B cell (primary cell): Measurements from ENCODE around the gene ZDHHC14. TPM values are rescaled to one million over a fixed set of nuclear protein-coding genes. Genes with fewer than 3 reads are reported as not detected.
"Not testable (repeated sequence)": the region's sequence is repeated elsewhere in the genome, so short reads cannot be mapped to it uniquely, and the experiment has no call there.

Experiments
- ATAC-seq: fragments of 200-7000 bp; cut with Tn5 transposase; one replicate; pipeline ENCODE4 v1.10.0; 2021; ENCODE audit warnings: low read depth, mild to moderate bottlenecking, moderate number of reproducible peaks, moderate library complexity
- CTCF ChIA-PET: fragments of 350-600 bp; sonication (Branson Sonifier 250); formaldehyde crosslinking; loops from one replicate; lab custom pipeline; 2021; ENCODE audit warnings: antibody characterized with exemption, inconsistent platforms; lab: Charles Lee
- POLR2A ChIA-PET: fragments of 350-600 bp; sonication (Branson Sonifier 250); formaldehyde crosslinking; loops from one replicate; lab custom pipeline; 2021; ENCODE audit warnings: antibody characterized with exemption; lab: Charles Lee
- DNase-seq: peaks from one replicate; pipeline ENCODE4 v3.0.0; 2013
- H2AFZ ChIP-seq: 2 replicates; pipeline ENCODE4 v1.6.1; 2012; ENCODE audit warnings: mild to moderate bottlenecking, low read depth, low read length; ENCODE audit not compliant: insufficient read depth, poor library complexity, severe bottlenecking
- H3K27ac ChIP-seq, 2 donors: 1 replicate in 1 of 2; 2 replicates in 1 of 2; pipeline ENCODE4 v1.5.1; 2012 to 2013; ENCODE audit warnings: low read length in 2 of 2, mild to moderate bottlenecking in 2 of 2, moderate library complexity in 1 of 2
- H3K27me3 ChIP-seq, 4 experiments: fragments of 200-600 bp in 1 of 4; sonication (generic) in 1 of 4; replicated peaks in 1 of 4; 1 replicate in 2 of 4; 2 replicates in 2 of 4; pipeline versions ENCODE4 v1.6.1 to v1.7.0; 2013 to 2016; ENCODE audit warnings: low read length in 3 of 4, mild to moderate bottlenecking in 2 of 4, mixed read lengths in 1 of 4, moderate library complexity in 1 of 4; ENCODE audit not compliant: insufficient read depth in 4 of 4, control insufficient read depth in 3 of 4; ENCODE audit errors: control extremely low read depth in 1 of 4
- H3K36me3 ChIP-seq, 2 experiments: replicated peaks in 1 of 2; 1 replicate in 1 of 2; 2 replicates in 1 of 2; pipeline versions ENCODE4 v1.6.1 to v1.7.1; 2013; ENCODE audit warnings: low read length in 1 of 2; ENCODE audit not compliant: insufficient read depth in 2 of 2, control insufficient read depth in 1 of 2; ENCODE audit errors: control extremely low read depth in 1 of 2, extremely low read depth in 1 of 2
- H3K4me1 ChIP-seq, 2 donors: fragments of 200-600 bp in 1 of 2; sonication (generic) in 1 of 2; 1 replicate in 1 of 2; 2 replicates in 1 of 2; pipeline versions ENCODE4 v1.5.1 to v1.6.1; 2013 to 2017; ENCODE audit warnings: low read length in 2 of 2; ENCODE audit not compliant: control insufficient read depth in 2 of 2, insufficient read depth in 2 of 2
- H3K4me2 ChIP-seq: replicated peaks from 2 replicates; pipeline ENCODE3; 2012; ENCODE audit warnings: mild to moderate bottlenecking, low read depth, low read length; ENCODE audit not compliant: poor library complexity, severe bottlenecking
- H3K4me3 ChIP-seq, 5 experiments: fragments of 200-600 bp in 1 of 5; sonication (generic) in 1 of 5; 1 replicate in 3 of 5; 2 replicates in 2 of 5; pipeline versions ENCODE4 v1.5.1 to v1.7.0; 2011 to 2016; ENCODE audit warnings: low read length in 4 of 5, mild to moderate bottlenecking in 4 of 5, low read depth in 2 of 5, control low read depth in 1 of 5, moderate library complexity in 1 of 5; ENCODE audit not compliant: insufficient read depth in 1 of 5; ENCODE audit errors: control extremely low read depth in 1 of 5, extremely low read depth in 1 of 5
- H3K79me2 ChIP-seq: fragments of 200-600 bp; sonication (generic); one replicate; pipeline ENCODE4 v1.6.0; 2016; ENCODE audit warnings: low read length; ENCODE audit not compliant: control insufficient read depth, insufficient read depth
- H3K9ac ChIP-seq: fragments of 200-600 bp; sonication (generic); 2 replicates; pipeline ENCODE4 v1.6.1; 2017; ENCODE audit warnings: mild to moderate bottlenecking, low read length, moderate library complexity
- H3K9me3 ChIP-seq, 3 donors: one replicate each; pipeline versions ENCODE4 v1.6.1 to v1.7.1; 2013; ENCODE audit warnings: low read length in 2 of 3; ENCODE audit not compliant: control insufficient read depth in 2 of 3, insufficient read depth in 1 of 3; ENCODE audit errors: control extremely low read depth in 1 of 3
- H4K20me1 ChIP-seq: 2 replicates; pipeline ENCODE4 v1.6.0; 2012; ENCODE audit warnings: mild to moderate bottlenecking, low read length; ENCODE audit not compliant: insufficient read depth, control insufficient read depth, poor library complexity, severe bottlenecking
- H3K27ac Mint-ChIP-seq: one replicate; pipeline ENCODE4 v1.8.0; 2021; ENCODE audit warnings: mixed read lengths
- H3K27me3 Mint-ChIP-seq: one replicate; pipeline ENCODE4 v1.8.0; 2021; ENCODE audit warnings: mixed read lengths
- H3K4me1 Mint-ChIP-seq: one replicate; pipeline ENCODE4 v1.8.0; 2021; ENCODE audit warnings: mixed read lengths
- H3K4me3 Mint-ChIP-seq: one replicate; pipeline ENCODE4 v1.8.0; 2021; ENCODE audit warnings: mixed read lengths
- H3K9me3 Mint-ChIP-seq: one replicate; pipeline ENCODE4 v1.8.0; 2022; ENCODE audit warnings: mixed read lengths; ENCODE audit not compliant: insufficient read depth
- EZH2 ChIP-seq: IDR thresholded peaks from 2 replicates; pipeline ENCODE4 v1.6.1; 2012; ENCODE audit warnings: borderline replicate concordance, low read depth, mild to moderate bottlenecking, moderate library complexity, low read length; ENCODE audit not compliant: insufficient read depth, poor library complexity, severe bottlenecking
- WGBS: methylation state at CpG from one replicate; pipeline ENCODE4 v1.1.5; 2013; ENCODE audit warnings: missing lambda C conversion rate; ENCODE audit not compliant: insufficient coverage; 5-methylcytosine and 5-hydroxymethylcytosine counted together
- intact Hi-C: fragments of 100-400 bp; cut with micrococcal nuclease; formaldehyde crosslinking; loops from one replicate; pipeline ENCODE4 v1.10.0; 2022
- polyA plus RNA-seq: library from polyadenylated mRNA; depleted of rRNA; stranded (reverse); fragments of >200 nt; gene quantifications from 2 replicates; pipeline ENCODE4 v1.2.3, GENCODE V29; 2012
- total RNA-seq, 2 donors: library from RNA; stranded (reverse); fragments of 120-200 nt in 1 of 2; gene quantifications; 1 replicate in 1 of 2; 2 replicates in 1 of 2; pipeline versions ENCODE4 v1.2.3 to v1.2.4, GENCODE V29; 2013 to 2022
- TF ChIP-seq, protein P1 (sequence below): fragments of 200-600 bp; IDR thresholded peaks from one replicate; pipeline ENCODE4 v1.8.0; 2022; ENCODE audit warnings: antibody characterized with exemption, mild to moderate bottlenecking

ZDHHC14 gene
- total and polyA plus RNA-seq, 2 donors (not counting 1 experiment from before 2014, with no cell fraction given) = 8.8 to 50.4 TPM

DNA sequence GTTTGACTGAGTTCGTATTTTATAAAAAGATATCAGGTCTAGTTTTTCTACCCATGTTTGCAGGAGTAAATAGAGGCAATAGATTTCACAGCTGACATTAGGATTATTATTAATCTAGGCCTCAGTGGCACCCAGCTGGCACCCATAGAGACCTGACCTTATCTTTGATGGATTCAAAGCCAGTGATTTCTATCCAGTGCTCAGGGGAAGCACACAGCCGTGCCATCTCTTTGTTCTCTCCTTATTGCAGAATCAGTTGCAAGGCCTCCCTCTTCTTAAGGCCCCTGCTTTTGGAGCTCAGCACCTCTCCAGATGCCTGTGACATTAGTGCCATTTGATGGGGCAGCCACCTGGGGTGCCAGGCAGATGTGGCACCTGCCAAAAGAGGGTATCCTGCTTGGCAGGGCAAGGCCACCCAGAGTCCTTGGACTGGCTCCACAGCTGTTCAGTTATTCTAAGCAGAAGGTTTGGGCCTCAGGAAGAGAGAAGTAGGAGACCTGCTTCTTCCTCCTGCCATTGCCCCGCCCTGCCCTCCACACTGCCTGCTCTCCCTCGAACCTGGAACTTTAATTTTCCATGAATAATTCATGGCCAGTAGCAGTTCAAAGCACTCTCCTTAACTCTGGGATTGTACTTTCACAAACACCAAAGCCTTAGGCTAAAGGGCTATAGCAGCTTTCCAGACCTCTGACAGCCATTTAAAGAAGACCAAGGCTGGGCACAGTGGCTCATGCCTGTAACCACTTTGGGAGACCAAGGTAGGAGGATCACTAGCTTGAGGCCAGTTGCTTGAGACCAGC, 206.3 kb downstream of the ZDHHC14 start:
- ChIA-PET POLR2A (no interaction called here), CTCF (interaction anchor here (1.6 kb wide), 1 partner anchor 22 kb away, joined by 3 read pairs; no protein-coding TSS in a partner anchor)
- intact Hi-C loops = no loop called here
- Histone ChIP-seq H3K4me2 (no peak overlapping the region), H3K4me1 (peaks cover 4 to 30% of the 10 kb centered on the region in 2 donors), H3K36me3 (no peaks in the 10 kb centered on the region), H2AFZ (no peak overlapping the region), H3K9ac (no peak overlapping the region), H3K4me3 (no peak overlapping the region), H3K27me3 (no peaks in the 10 kb centered on the region), H4K20me1 (no peaks in the 10 kb centered on the region), H3K27ac (no peak overlapping the region), H3K79me2 (peaks cover 8% of the 10 kb centered on the region), H3K9me3 (peaks cover 0 to 25% (median 13%) of the 10 kb centered on the region in 3 donors)
- peaks cover 11% of the 10 kb centered on the region for H3K9me3 Mint-ChIP-seq
- TF ChIP-seq, protein P1, sequence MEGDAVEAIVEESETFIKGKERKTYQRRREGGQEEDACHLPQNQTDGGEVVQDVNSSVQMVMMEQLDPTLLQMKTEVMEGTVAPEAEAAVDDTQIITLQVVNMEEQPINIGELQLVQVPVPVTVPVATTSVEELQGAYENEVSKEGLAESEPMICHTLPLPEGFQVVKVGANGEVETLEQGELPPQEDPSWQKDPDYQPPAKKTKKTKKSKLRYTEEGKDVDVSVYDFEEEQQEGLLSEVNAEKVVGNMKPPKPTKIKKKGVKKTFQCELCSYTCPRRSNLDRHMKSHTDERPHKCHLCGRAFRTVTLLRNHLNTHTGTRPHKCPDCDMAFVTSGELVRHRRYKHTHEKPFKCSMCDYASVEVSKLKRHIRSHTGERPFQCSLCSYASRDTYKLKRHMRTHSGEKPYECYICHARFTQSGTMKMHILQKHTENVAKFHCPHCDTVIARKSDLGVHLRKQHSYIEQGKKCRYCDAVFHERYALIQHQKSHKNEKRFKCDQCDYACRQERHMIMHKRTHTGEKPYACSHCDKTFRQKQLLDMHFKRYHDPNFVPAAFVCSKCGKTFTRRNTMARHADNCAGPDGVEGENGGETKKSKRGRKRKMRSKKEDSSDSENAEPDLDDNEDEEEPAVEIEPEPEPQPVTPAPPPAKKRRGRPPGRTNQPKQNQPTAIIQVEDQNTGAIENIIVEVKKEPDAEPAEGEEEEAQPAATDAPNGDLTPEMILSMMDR = no peak
- TF ChIP-seq EZH2 = no peak
- H3K4me1 Mint-ChIP-seq = peaks cover 37% of the 10 kb centered on the region
- H3K4me3 Mint-ChIP-seq = no peak overlapping the region
- H3K27me3 Mint-ChIP-seq = no peaks in the 10 kb centered on the region
- WGBS = 93% methylated on average over 3 of the region's 4 CpGs
- no peak overlapping the region for H3K27ac Mint-ChIP-seq
- DNase-seq (no peak), ATAC-seq (no peak)

GRCh38 chr6:157590654-157591053, 209.7 kb downstream of the ZDHHC14 start:
- H2AFZ ChIP-seq, DNase-seq, H4K20me1 ChIP-seq, H3K4me2 ChIP-seq, ATAC-seq, H3K27ac Mint-ChIP-seq, H3K27me3 Mint-ChIP-seq, POLR2A ChIA-PET, H3K9ac ChIP-seq, H3K27ac ChIP-seq, H3K9me3 Mint-ChIP-seq, H3K79me2 ChIP-seq, H3K4me3 Mint-ChIP-seq, H3K4me3 ChIP-seq, CTCF ChIA-PET, H3K27me3 ChIP-seq: not testable (repeated sequence)
- peaks cover 21% of the 10 kb centered on the region for H3K4me1 Mint-ChIP-seq
- intact Hi-C loops = loop anchor here (10.0 kb wide), 1 partner anchor 126 kb away; no protein-coding TSS in a partner anchor
- Histone ChIP-seq H3K9me3 (peaks cover 0 to 24% (median 20%) of the 10 kb centered on the region in 3 donors), H3K4me1 (peaks cover 7 to 18% of the 10 kb centered on the region in 2 donors), H3K36me3 (peaks cover 0 to 15% of the 10 kb centered on the region in 2 experiments)
- WGBS = 97% methylated on average over 4 of the region's 4 CpGs
